ENCODE measurements around the gene P4HA3.

GRCh38 chr11:74306435-74307175, 4.8 kb downstream of the P4HA3 start:
- TF ChIP-seq POLR2AphosphoS5 (IDR thresholded peaks at IDR 0.05; ENCODE audit: low read depth, low read length) (no peak), POLR2A (IDR thresholded peaks at IDR 0.05; ENCODE audit: low read depth, low read length) (no peak), TAF1 (IDR thresholded peaks at IDR 0.05; ENCODE audit: low read depth, low read length) (no peak), PAX5 (IDR thresholded peaks at IDR 0.05; ENCODE audit: insufficient read depth, low read length, severe bottlenecking) (no peak), SPI1 (IDR thresholded peaks at IDR 0.05; ENCODE audit: low read depth, low read length) (peak; percentile 66)
